ENCODE measurements around the gene ARFGEF2.
"Not testable (repeated sequence)": the region's sequence is repeated elsewhere in the genome, so short reads cannot be mapped to it uniquely, and the experiment has no call there.

Gene ARFGEF2

DNA sequence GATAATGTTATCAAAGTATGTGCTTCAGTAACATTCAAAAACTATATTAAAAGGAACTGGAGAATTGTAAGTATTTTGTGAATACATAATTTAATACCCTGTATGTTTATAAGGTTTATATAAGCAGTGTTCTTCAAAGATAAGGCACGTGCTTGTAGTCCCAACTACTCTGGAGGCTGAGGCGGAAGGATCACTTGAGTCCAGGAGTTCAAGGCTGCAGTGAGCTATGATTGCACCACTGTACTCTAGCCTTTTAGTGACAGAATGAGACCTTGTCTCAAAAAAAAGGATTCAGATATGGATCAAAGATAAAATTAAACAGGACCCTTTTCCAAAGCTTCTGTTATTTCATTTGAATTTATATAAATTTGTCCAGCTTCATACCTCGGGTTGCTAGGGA, 141.8 kb downstream of the ARFGEF2 start:
- DNase-seq (ENCODE audit: low read depth in 2 of 2): no peak

DNA sequence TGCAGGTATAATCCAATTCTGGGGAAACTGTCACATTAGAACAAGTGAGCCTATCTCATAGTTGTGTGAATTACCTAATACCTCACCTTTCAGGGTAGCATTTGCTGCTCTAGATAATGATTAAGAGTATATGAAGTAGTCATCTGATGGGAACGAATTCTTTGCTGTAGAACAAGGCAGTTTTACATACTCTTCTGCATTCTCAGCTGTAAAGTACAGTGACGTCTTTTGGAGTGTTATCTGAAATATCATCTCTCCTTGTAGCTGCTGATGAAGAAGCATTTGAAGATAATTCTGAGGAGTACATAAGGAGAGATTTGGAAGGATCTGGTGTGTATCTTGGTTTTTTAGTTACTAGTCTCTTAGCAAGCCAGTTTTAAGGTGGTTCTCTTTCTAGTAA, 153.0 kb downstream of the ARFGEF2 start:
- no peak for DNase-seq (ENCODE audit: low read depth in 2 of 2)

DNA sequence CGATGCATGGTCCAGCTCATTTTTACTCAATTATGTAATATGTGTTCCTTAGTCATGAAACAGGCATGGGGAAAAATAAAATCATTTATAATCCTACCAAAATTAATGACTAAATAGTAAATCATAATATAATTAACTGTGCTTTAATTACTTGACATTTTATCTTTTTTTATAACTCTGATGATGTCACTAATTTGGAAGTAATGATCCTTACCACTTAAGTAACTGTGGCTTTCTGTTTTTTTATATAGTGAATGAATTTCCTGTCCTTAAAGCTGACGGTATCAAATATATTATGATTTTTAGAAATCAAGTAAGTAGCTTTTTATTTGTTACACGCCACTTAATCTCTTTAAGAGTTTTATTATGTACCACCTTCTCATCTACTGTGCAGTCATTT, 156.8 kb downstream of the ARFGEF2 start:
- no peak for DNase-seq (ENCODE audit: low read depth in 2 of 2)

DNA sequence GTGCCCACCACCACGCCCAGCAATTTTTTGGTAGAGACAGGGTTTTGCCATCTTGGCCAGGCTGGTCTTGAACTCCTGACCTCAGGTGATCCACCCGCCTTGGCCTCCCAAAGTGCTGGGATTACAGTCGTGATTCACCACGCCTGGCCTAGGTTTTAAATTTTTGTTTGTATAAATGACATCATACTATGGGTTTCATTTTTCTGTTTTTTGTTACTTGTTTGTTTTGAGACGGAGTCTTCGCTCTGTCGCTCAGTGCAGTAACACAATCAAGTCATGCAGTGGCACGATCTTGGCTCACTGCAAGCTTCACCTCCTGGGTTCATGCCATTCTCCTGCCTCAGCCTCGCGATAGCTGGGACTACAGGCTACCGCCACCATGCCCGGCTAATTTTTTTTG, 160.8 kb downstream of the ARFGEF2 start:
- not testable (repeated sequence) for DNase-seq (ENCODE audit: low read depth in 2 of 2)
